Measurements from ENCODE around the gene AP3D1. TPM values are rescaled to one million over a fixed set of nuclear protein-coding genes. Genes with fewer than 3 reads are reported as not detected.

AP3D1 gene
- total RNA-seq, 1 donor from 2014 or later = 162 TPM

DNA sequence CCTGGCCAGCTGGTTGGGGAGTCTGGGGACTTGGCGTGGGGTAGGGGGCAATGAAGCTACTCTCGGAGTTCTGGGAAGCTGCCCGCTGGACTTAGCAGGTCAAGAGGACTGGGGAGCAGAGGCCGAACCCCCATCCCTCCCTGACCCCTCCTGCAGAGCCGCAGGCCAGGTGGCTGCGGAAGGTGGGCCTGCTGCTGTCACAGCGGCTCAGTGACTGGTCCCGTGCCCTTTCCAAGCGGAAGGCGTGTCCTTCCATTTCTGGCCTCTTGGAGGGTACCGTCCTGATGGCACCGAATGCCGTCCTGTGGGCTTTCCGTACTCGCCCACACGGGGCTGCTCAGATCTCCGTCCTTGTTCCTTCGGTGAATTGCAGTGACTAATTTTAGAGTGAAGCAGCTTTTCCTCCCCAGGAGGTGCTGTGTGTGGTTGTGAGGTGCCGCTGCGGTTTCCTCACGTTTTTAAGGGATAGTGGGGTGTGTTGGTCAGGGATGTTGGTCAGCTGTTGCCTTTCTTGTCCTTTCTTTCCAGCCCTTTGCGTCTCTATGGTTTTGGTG, 33.1 kb upstream of the AP3D1 start:
- H3K9me3 Mint-ChIP-seq (ENCODE audit: unreplicated experiment) = no peaks in the 10 kb centered on the region
- peak overlapping the region; percentile 34 for H3K27ac Mint-ChIP-seq (ENCODE audit: unreplicated experiment)
- Histone ChIP-seq H3K27me3 (ENCODE audit: insufficient read depth, low read length) (no peaks in the 10 kb centered on the region), H3K4me3 (ENCODE audit: insufficient read depth, low read depth, low read length) (no peak overlapping the region), H2AFZ (ENCODE audit: low read depth, low read length) (no peak overlapping the region), H3K9me3 (ENCODE audit: insufficient read depth, low read depth, low read length) (no peaks in the 10 kb centered on the region), H3K36me3 (ENCODE audit: insufficient read depth, low read length) (peaks cover 3% of the 10 kb centered on the region), H3K27ac (ENCODE audit: low read depth, low read length) (no peak overlapping the region), H3K79me2 (ENCODE audit: insufficient read depth, low read length) (peaks cover 85% of the 10 kb centered on the region), H3K4me2 (ENCODE audit: low read length) (peak overlapping the region; percentile 43), H3K9ac (ENCODE audit: low read length) (no peak overlapping the region), H3K4me1 (ENCODE audit: insufficient read depth, low read length) (peaks cover 47% of the 10 kb centered on the region), H4K20me1 (ENCODE audit: insufficient read depth, low read length) (peaks cover 89% of the 10 kb centered on the region)
- no peak for DNase-seq (ENCODE audit: low read depth)
- H3K27me3 Mint-ChIP-seq (ENCODE audit: low read depth, unreplicated experiment) = no peaks in the 10 kb centered on the region
- no peak for FAIRE-seq
- TF ChIP-seq EZH2 (IDR thresholded peaks at IDR 0.05; ENCODE audit: insufficient read depth, low read length) = no peak
- H3K4me3 Mint-ChIP-seq (ENCODE audit: unreplicated experiment) = no peak overlapping the region
- peaks cover 34% of the 10 kb centered on the region for H3K4me1 Mint-ChIP-seq (ENCODE audit: low read depth, unreplicated experiment)
- H3K36me3 Mint-ChIP-seq (ENCODE audit: low read depth, unreplicated experiment) = peaks cover 14% of the 10 kb centered on the region

DNA sequence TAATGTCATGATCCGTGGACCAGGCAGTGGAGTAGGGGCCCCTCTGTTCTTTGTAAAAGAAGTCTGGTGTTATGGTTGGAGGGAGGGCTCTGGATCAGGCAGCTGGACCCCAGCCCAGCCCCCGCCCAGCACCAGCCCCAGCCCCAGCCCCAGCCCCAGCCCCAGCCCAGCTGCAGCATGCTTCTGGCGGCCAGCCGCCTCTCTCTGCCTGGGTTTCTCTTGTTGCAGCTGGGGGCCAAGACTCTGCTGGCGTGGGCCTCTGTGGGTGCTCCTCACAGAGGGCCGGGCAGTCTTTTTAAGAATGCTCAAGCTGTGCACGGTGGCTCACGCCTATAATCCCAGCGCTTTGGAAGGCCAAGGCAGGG, 30.2 kb upstream of the AP3D1 start:
- H3K4me1 ChIP-seq (ENCODE audit: insufficient read depth, low read length) = peaks cover 43% of the 10 kb centered on the region
- FAIRE-seq (no peak), DNase-seq (ENCODE audit: low read depth) (no peak)
- H3K9me3 Mint-ChIP-seq (ENCODE audit: unreplicated experiment) = no peaks in the 10 kb centered on the region
- H3K9ac ChIP-seq (ENCODE audit: low read length) = no peak overlapping the region
- H3K9me3 ChIP-seq (ENCODE audit: insufficient read depth, low read depth, low read length) = no peaks in the 10 kb centered on the region
- no peak overlapping the region for H3K27ac ChIP-seq (ENCODE audit: low read depth, low read length)
- peaks cover 11% of the 10 kb centered on the region for H3K36me3 Mint-ChIP-seq (ENCODE audit: low read depth, unreplicated experiment)
- H3K27me3 Mint-ChIP-seq (ENCODE audit: low read depth, unreplicated experiment) = no peaks in the 10 kb centered on the region
- H3K36me3 ChIP-seq (ENCODE audit: insufficient read depth, low read length) = no peaks in the 10 kb centered on the region
- H3K79me2 ChIP-seq (ENCODE audit: insufficient read depth, low read length) = peaks cover 88% of the 10 kb centered on the region
- no peak overlapping the region for H3K27ac Mint-ChIP-seq (ENCODE audit: unreplicated experiment)
- no peak overlapping the region for H3K4me3 ChIP-seq (ENCODE audit: insufficient read depth, low read depth, low read length)
- H2AFZ ChIP-seq (ENCODE audit: low read depth, low read length) = no peak overlapping the region
- no peaks in the 10 kb centered on the region for H3K27me3 ChIP-seq (ENCODE audit: insufficient read depth, low read length)
- no peak overlapping the region for H3K4me2 ChIP-seq (ENCODE audit: low read length)
- peaks cover 88% of the 10 kb centered on the region for H4K20me1 ChIP-seq (ENCODE audit: insufficient read depth, low read length)
- no peak overlapping the region for H3K4me3 Mint-ChIP-seq (ENCODE audit: unreplicated experiment)
- TF ChIP-seq EZH2 (IDR thresholded peaks at IDR 0.05; ENCODE audit: insufficient read depth, low read length) (no peak), CTCF (IDR thresholded peaks at IDR 0.05; ENCODE audit: insufficient read depth, low read depth, low read length) (no peak)
- H3K4me1 Mint-ChIP-seq (ENCODE audit: low read depth, unreplicated experiment) = peaks cover 30% of the 10 kb centered on the region

DNA sequence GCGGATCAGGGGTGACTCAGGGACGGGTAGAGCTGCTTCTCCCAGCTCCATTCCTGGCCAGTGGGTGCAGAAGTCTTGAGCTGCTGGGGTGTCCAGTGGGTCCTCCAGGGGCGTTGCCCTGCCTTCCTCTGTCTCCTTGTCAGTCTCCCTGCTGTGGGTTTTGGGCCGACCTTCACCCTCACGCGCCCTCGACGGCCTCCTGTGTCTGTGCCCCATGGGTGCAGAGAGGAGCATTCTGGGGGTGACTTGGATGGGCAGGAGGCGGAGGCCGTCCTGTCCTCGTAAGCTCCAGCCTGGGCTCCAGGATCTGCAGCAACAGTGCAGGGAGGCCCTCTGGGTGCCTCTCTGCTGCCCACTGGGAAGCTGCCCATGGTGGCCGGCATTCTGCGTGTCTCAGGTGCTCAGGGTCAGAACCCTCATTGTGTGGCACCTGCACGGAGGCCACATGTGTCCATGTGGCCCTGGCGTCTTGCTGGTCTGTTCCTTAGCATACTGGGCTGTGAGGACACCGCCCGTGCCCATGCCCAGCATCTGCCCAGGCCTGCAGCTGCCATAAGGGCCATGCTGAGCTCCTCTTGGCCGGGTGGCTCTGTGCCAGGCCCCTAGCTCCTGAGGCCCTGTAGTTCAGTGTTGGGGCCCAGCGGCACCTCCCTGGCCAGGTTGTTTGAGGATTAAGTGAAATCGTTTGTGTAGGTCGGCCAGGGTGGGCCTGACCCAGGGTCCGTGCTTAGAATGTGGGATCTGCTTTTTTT, 29.7 kb upstream of the AP3D1 start:
- H3K27ac ChIP-seq (ENCODE audit: low read depth, low read length) = no peak overlapping the region
- DNase-seq (ENCODE audit: low read depth) (no peak), FAIRE-seq (no peak)
- H3K4me2 ChIP-seq (ENCODE audit: low read length) = no peak overlapping the region
- H3K36me3 ChIP-seq (ENCODE audit: insufficient read depth, low read length) = no peaks in the 10 kb centered on the region
- Mint-ChIP-seq H3K4me1 (ENCODE audit: low read depth, unreplicated experiment) (peaks cover 28% of the 10 kb centered on the region), H3K4me3 (ENCODE audit: unreplicated experiment) (no peak overlapping the region), H3K36me3 (ENCODE audit: low read depth, unreplicated experiment) (peaks cover 11% of the 10 kb centered on the region), H3K27ac (ENCODE audit: unreplicated experiment) (no peak overlapping the region), H3K27me3 (ENCODE audit: low read depth, unreplicated experiment) (no peaks in the 10 kb centered on the region), H3K9me3 (ENCODE audit: unreplicated experiment) (no peaks in the 10 kb centered on the region)
- no peaks in the 10 kb centered on the region for H3K27me3 ChIP-seq (ENCODE audit: insufficient read depth, low read length)
- TF ChIP-seq EZH2 (IDR thresholded peaks at IDR 0.05; ENCODE audit: insufficient read depth, low read length) (no peak), CTCF (IDR thresholded peaks at IDR 0.05; ENCODE audit: insufficient read depth, low read depth, low read length) (no peak)
- H3K9ac ChIP-seq (ENCODE audit: low read length) = no peak overlapping the region
- H3K4me3 ChIP-seq (ENCODE audit: insufficient read depth, low read depth, low read length) = no peak overlapping the region
- H2AFZ ChIP-seq (ENCODE audit: low read depth, low read length) = no peak overlapping the region
- peaks cover 93% of the 10 kb centered on the region for H3K79me2 ChIP-seq (ENCODE audit: insufficient read depth, low read length)
- H4K20me1 ChIP-seq (ENCODE audit: insufficient read depth, low read length) = peaks cover 88% of the 10 kb centered on the region
- peaks cover 43% of the 10 kb centered on the region for H3K4me1 ChIP-seq (ENCODE audit: insufficient read depth, low read length)
- no peaks in the 10 kb centered on the region for H3K9me3 ChIP-seq (ENCODE audit: insufficient read depth, low read depth, low read length)

All from astrocyte (in vitro differentiated cells and primary cell).